ENCODE data around the gene KLHL40.
A peak's percentile ranks its signal among the peaks of the same experiment; 100 is the strongest.

KLHL40 gene

DNA sequence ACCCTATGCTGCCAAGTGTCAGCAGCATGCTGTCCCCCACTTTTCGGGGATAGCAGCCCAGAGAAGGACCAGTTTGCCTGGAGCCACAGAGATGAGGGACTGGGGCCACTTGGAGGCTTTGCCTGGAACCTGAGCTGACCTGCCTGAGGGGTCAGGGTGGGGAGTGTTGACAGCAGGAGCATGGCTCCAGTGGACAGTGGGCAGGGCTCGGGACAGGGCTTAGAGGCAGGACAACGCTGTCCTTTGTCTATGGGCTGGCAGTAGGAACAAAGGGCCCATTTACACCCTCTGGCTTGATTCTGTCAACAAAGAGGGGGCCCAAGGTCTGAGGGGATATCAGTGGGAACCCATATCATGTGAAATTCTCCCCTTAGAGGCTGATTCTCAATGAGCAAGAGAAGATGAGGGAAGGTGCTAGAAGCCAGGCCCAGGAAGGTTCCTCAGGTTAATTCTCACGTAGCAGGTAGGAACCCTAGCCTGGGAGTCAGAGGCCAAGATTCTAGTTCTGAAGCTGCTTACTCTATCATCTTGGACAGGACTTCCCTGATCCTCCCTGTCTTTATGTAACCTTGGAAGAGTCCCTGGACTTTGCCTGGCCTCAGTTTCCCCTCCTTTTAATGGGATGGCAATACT lies 47.0 kb downstream of the KLHL40 start:
- in situ Hi-C loops (cut with MboI; ENCODE audit: low pct_unique_long_range_greater_than_20kb, low sequenced_read_pairs) = loop anchor here (25.0 kb wide), 1 partner anchor 470 kb away; the partner anchor contains the start of gene CCK
- DNase-seq = no peak

- in situ Hi-C loops (cut with MboI; ENCODE audit: low pct_unique_long_range_greater_than_20kb, low sequenced_read_pairs) = loop anchor here (25.0 kb wide), 1 partner anchor 471 kb away; the partner anchor contains the start of gene CCK
- DNase-seq = no peak
Observed at GRCh38 chr3:42732829-42733459, 47.6 kb downstream of the KLHL40 start.

DNA sequence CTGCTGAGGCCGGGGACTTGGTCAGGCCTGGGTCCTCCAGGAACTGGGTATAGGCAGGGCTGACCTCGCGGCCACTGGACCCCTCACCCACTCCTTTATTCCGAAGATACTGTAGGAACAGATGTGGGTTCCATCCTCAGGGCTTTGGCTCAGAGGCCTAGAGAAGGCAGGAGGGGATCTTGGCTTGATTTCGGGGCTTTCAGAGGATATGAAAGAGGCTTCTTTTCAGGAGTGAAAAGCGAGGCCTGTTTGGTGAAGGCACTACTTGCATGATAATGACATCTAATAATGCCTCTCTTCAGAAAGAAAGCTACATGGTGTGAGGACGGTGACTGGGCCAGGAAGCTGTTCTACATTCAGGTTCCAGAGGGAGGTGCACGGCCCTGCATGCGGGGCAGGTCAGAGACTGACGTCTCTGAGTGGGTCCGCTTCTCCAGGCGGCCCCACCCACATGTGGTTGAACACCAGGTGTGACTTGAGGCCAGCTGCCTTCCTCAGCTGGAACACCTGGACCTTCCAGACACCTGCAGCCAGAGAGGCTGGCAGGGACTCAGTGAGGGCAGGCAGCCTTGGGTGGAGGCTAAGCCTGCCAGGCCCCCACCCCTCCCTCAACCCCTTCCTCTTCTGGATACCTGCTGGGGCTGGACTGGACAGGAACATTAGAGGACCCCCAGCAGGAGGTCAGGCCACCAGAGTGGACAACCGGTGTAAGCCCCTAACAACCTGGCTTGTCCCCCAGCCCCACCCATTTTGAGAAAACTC lies 48.3 kb downstream of the KLHL40 start:
- in situ Hi-C loops (cut with MboI; ENCODE audit: low pct_unique_long_range_greater_than_20kb, low sequenced_read_pairs) = loop anchor here (25.0 kb wide), 1 partner anchor 471 kb away; the partner anchor contains the start of gene CCK
- no peak for DNase-seq

- DNase-seq = no peak
- in situ Hi-C loops (cut with MboI; ENCODE audit: low pct_unique_long_range_greater_than_20kb, low sequenced_read_pairs) = loop anchor here (25.0 kb wide), 1 partner anchor 472 kb away; the partner anchor contains the start of gene CCK
Observed at GRCh38 chr3:42734263-42734860, 49.0 kb downstream of the KLHL40 start.

GRCh38 chr3:42735019-42735418 lies 49.7 kb downstream of the KLHL40 start:
- DNase-seq = no peak

DNA sequence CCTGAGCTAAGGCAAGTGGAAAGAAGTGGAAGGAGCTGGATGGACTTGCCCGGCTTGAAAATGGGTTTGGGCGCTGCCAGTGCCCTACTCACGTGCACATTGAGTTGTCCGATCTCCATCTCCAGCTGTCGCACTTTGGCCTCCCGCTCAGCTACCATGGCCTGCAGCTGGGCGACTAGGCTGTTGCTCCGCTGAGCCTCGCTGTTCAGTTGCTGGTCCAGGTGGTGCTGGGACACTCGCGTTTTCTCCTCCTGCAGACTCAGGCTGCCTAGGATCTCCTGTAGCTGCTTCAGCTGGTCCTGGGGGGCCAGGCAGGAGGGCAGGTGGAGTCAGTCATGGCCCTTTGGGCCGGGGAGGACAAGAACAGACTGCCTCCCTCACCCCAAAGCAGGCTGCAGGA lies 50.3 kb downstream of the KLHL40 start:
- in situ Hi-C loops (cut with MboI; ENCODE audit: low pct_unique_long_range_greater_than_20kb, low sequenced_read_pairs) = loop anchor here (25.0 kb wide), 1 partner anchor 473 kb away; the partner anchor contains the start of gene CCK
- no peak for DNase-seq

More at GRCh38 chr3:42735019-42735418, 49.7 kb downstream of the KLHL40 start:
- in situ Hi-C loops (cut with MboI; ENCODE audit: low pct_unique_long_range_greater_than_20kb, low sequenced_read_pairs) = loop anchor here (25.0 kb wide), 1 partner anchor 473 kb away; the partner anchor contains the start of gene CCK

DNA sequence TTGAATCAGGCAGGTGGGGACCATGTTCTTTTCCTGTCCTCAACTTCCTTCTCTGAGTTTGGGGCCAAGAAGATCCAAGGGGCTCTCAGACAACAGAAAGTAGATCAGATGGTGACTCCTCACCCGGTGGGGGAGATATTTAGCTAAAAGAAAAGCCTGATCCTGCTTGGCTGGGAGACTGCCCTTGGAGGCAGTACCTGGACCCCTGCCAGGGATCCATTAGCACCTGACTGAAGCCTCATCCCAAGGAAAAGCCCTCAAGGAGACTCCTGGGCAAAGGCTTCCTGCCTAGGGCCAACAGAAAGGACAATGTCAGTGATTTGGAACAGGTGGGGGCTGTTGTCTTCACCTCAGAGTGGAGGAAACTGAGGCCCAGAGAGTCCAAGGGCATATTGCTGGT lies 50.7 kb downstream of the KLHL40 start:
- no peak for DNase-seq
- in situ Hi-C loops (cut with MboI; ENCODE audit: low pct_unique_long_range_greater_than_20kb, low sequenced_read_pairs) = loop anchor here (25.0 kb wide), 1 partner anchor 474 kb away; the partner anchor contains the start of gene CCK

DNA sequence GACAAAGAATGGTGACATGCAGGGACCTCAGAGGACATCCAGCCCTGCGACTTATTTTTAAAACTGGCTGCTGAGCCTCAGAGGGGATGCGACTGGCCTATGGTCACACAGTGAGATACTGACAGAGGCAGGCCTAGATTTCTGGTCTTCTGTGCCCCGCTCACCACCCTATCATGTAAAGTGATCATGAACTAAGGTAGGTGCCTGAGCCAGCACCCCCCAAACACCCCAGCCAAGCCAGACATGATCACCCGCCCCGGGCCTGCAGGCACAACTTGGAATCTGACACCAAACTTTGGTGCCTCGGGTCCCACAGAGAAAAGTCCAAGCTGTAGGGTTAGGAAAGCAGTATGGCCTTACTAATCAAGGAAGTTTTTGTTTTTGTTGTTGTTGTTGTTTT lies 51.2 kb downstream of the KLHL40 start:
- in situ Hi-C loops (cut with MboI; ENCODE audit: low pct_unique_long_range_greater_than_20kb, low sequenced_read_pairs) = loop anchor here (25.0 kb wide), 1 partner anchor 474 kb away; the partner anchor contains the start of gene CCK
- DNase-seq = no peak

DNA sequence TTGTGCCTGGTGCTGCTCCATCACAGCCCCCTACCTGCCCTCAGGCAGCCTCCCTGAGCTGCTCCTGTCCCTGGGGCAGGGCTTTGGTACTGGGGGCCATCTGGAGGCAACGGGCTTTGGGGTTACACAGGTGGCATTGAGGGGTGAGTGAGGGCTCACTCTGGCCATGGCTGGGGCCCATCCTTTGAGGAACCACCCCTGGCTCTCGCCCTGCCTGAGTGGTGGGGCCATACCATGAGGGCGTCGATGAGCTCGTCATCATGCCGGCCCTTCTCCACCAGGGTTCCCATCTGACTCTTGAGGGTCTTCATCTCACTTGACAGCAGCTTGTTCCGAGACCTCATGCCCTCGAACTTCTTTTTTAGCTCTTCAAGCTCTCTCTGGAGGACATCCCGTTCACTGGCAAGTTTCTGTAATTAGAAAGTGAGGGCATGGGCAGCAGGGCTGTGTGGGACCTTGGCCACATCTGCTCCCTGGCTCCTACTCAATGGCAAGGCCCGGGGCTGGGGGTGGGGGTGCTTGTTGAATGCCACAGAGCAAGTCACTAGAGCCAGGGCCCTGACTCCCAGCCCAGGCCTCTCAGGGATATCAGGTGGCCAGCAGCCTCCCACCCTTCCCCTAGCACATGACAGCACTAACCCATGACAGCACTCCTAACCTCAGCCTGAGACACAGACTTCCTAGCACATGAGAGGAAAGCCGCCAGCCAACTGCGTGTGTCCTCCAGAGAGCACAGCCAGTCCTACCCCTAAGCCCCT lies 54.2 kb downstream of the KLHL40 start:
- in situ Hi-C loops (cut with MboI; ENCODE audit: low pct_unique_long_range_greater_than_20kb, low sequenced_read_pairs) = loop anchor here (25.0 kb wide), 1 partner anchor 477 kb away; the partner anchor contains the start of gene CCK

GRCh38 chr3:42741796-42742195 lies 56.5 kb downstream of the KLHL40 start:
- in situ Hi-C loops (cut with MboI; ENCODE audit: low pct_unique_long_range_greater_than_20kb, low sequenced_read_pairs) = loop anchor here (25.0 kb wide), 1 partner anchor 479 kb away; the partner anchor contains the start of gene CCK
- DNase-seq = no peak

More for the DNA sequence above, 54.2 kb downstream of the KLHL40 start:
- peak; percentile 11 for DNase-seq
